ENCODE data around the gene RAB9B.

GRCh38 chrX:103779141-103779789 lies 52.8 kb downstream of the RAB9B start:
- TF ChIP-seq SP1 (CRISPR knock-in tag; conservative IDR thresholded peaks at IDR 0.05) (no peak), CTCF (IDR thresholded peaks at IDR 0.05) (no peak), ZNF281 (CRISPR knock-in tag; IDR thresholded peaks at IDR 0.05) (no peak), NR1H2 (CRISPR knock-in tag; IDR thresholded peaks at IDR 0.05) (no peak)

All from WTC11 (cell line).